ENCODE results near the gene COBL.

The COBL gene

DNA sequence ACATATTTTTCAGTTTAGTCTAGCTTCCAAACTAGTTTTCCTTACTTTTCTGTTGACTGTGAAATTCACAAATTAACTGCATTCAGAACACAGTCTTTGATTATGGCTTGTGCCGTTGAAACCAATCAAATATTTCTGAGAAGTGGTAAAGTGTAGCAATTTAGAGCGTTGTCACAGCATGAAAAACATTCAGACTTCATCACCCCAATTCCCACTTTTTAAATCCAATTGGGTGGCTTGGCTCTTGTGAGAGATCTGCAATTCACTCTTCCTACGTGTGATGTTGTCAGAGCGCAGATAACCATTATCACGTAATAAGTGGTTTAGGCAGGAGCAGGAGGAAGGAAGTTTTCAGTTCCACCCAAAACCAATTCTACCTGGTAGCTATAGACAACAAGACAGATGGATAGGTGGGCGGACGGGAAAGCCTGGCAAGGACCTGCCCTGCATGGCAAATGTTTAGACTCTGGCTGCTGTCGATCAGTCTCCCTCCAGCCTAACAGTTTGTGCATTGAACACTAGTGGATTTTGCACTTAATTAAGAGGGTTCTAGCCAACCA is 8.9 kb downstream of the COBL start:
- H3K4me1 ChIP-seq (ENCODE audit: insufficient read depth, poor library complexity, severe bottlenecking) = peaks cover 8% of the 10 kb centered on the region
- no peak for DNase-seq (ENCODE audit: low spot score)

DNA sequence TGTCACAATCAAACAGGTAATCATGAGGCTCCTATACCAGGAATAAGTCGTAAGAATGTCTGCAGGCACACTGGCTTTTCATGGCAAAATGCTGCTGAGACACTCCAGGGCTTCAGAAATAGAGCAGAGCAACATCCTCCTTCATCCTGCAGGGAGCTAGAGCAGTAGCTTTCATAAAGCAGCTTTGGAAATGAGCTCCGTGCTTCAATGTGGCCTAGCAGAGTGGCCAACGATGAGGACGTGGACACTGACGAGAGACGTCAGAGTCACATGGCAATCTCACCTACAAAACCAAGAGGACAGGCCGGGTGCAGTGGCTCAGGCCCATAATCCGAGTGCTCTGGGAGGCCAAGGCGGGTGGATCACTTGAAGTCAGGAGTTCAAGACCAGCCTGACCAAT is 9.8 kb downstream of the COBL start:
- no peak for DNase-seq (ENCODE audit: low spot score)
- TF ChIP-seq, protein P1, sequence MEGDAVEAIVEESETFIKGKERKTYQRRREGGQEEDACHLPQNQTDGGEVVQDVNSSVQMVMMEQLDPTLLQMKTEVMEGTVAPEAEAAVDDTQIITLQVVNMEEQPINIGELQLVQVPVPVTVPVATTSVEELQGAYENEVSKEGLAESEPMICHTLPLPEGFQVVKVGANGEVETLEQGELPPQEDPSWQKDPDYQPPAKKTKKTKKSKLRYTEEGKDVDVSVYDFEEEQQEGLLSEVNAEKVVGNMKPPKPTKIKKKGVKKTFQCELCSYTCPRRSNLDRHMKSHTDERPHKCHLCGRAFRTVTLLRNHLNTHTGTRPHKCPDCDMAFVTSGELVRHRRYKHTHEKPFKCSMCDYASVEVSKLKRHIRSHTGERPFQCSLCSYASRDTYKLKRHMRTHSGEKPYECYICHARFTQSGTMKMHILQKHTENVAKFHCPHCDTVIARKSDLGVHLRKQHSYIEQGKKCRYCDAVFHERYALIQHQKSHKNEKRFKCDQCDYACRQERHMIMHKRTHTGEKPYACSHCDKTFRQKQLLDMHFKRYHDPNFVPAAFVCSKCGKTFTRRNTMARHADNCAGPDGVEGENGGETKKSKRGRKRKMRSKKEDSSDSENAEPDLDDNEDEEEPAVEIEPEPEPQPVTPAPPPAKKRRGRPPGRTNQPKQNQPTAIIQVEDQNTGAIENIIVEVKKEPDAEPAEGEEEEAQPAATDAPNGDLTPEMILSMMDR (IDR thresholded peaks at IDR 0.05; ENCODE audit: poor library complexity, severe bottlenecking) = no peak
- no peaks in the 10 kb centered on the region for H3K9me3 ChIP-seq (ENCODE audit: severe bottlenecking)
- H3K4me3 ChIP-seq (ENCODE audit: severe bottlenecking) = no peak overlapping the region
- no peak for ATAC-seq (ENCODE audit: low read depth)
- peaks cover 8% of the 10 kb centered on the region for H3K4me1 ChIP-seq (ENCODE audit: insufficient read depth, poor library complexity, severe bottlenecking)
- no peak overlapping the region for H3K27ac ChIP-seq (ENCODE audit: poor library complexity, severe bottlenecking)
- H3K36me3 ChIP-seq (ENCODE audit: low read depth) = no peaks in the 10 kb centered on the region
- H3K27me3 ChIP-seq (ENCODE audit: insufficient read depth, poor library complexity, severe bottlenecking) = no peaks in the 10 kb centered on the region

More for the DNA sequence above, 8.9 kb downstream of the COBL start:
- H3K4me3 ChIP-seq (ENCODE audit: severe bottlenecking) = no peak overlapping the region
- H3K36me3 ChIP-seq (ENCODE audit: low read depth) = no peaks in the 10 kb centered on the region
- no peak for ATAC-seq (ENCODE audit: low read depth)
- H3K9me3 ChIP-seq (ENCODE audit: severe bottlenecking) = no peaks in the 10 kb centered on the region
- TF ChIP-seq, protein P1 (IDR thresholded peaks at IDR 0.05; ENCODE audit: poor library complexity, severe bottlenecking) = no peak
- no peak overlapping the region for H3K27ac ChIP-seq (ENCODE audit: poor library complexity, severe bottlenecking)
- no peaks in the 10 kb centered on the region for H3K27me3 ChIP-seq (ENCODE audit: insufficient read depth, poor library complexity, severe bottlenecking)

DNA sequence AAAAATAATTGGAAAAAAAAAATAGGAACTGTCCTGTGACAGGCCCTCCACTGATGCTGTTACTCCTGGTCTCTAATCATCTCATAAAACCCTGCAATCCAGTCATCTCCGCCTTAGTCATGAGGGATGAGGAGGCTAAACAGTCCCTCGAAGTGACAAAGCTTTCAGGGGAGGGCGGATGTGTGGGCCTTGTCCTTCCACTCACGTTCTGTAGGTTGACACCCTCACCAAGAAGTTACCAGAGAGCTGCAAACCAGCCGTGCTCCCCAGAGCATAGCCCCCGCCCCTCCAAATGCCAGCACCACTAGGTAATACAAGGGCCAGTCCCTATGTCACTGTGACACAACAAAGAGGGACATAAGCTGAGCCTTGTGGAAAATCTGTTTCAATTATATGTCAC is 11.9 kb downstream of the COBL start:
- peaks cover 8% of the 10 kb centered on the region for H3K4me1 ChIP-seq (ENCODE audit: insufficient read depth, poor library complexity, severe bottlenecking)
- DNase-seq (ENCODE audit: low spot score) (no peak), ATAC-seq (ENCODE audit: low read depth) (no peak)
- no peaks in the 10 kb centered on the region for H3K27me3 ChIP-seq (ENCODE audit: insufficient read depth, poor library complexity, severe bottlenecking)
- H3K27ac ChIP-seq (ENCODE audit: poor library complexity, severe bottlenecking) = no peak overlapping the region
- TF ChIP-seq, protein P1 (IDR thresholded peaks at IDR 0.05; ENCODE audit: poor library complexity, severe bottlenecking) = no peak
- no peak overlapping the region for H3K4me3 ChIP-seq (ENCODE audit: severe bottlenecking)
- no peaks in the 10 kb centered on the region for H3K9me3 ChIP-seq (ENCODE audit: severe bottlenecking)
- H3K36me3 ChIP-seq (ENCODE audit: low read depth) = no peaks in the 10 kb centered on the region

DNA sequence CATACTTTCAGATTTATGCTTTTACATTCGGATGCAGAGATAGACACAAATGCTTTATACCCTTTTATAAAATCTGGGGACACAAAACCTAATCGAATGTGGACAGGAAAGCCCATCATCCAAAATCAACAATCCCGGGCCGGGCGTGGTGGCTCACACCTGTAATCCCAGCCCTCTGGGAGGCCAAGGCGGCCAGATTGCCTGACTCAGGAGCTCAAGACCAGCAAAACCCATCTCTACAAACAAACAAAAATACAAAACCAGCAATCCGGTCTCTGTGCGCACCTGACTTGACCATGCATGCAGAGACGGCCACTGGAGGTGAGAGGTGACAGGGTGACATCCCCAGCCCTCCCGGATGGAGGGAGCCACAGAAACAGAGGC is 13.5 kb downstream of the COBL start:
- TF ChIP-seq, protein P1 (IDR thresholded peaks at IDR 0.05; ENCODE audit: poor library complexity, severe bottlenecking) = no peak
- no peak overlapping the region for H3K27ac ChIP-seq (ENCODE audit: poor library complexity, severe bottlenecking)
- H3K4me1 ChIP-seq (ENCODE audit: insufficient read depth, poor library complexity, severe bottlenecking) = peaks cover 8% of the 10 kb centered on the region
- ATAC-seq (ENCODE audit: low read depth) (no peak), DNase-seq (ENCODE audit: low spot score) (no peak)
- H3K36me3 ChIP-seq (ENCODE audit: low read depth) = no peaks in the 10 kb centered on the region
- H3K27me3 ChIP-seq (ENCODE audit: insufficient read depth, poor library complexity, severe bottlenecking) = no peaks in the 10 kb centered on the region
- H3K9me3 ChIP-seq (ENCODE audit: severe bottlenecking) = no peaks in the 10 kb centered on the region
- no peak overlapping the region for H3K4me3 ChIP-seq (ENCODE audit: severe bottlenecking)

DNA sequence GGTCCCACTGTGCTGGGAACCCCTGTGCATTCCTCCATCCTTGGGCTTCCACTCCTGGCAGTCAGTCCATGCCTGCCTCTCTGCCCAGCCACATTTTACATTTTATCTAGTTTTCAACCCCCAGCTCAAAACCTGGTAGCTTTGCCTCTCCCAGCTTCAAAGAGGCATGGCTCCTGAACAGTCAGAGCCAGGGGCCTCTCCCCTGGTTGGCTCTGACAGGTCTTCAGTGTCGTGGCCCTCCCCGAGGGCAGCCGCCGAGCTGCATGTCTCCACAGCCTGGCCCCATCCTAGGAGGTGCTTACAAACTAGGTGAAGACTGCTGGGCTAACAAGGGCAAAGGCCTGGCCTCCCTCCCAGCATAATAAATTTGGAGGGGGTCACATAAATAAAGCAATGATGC is 14.8 kb downstream of the COBL start:
- peaks cover 8% of the 10 kb centered on the region for H3K4me1 ChIP-seq (ENCODE audit: insufficient read depth, poor library complexity, severe bottlenecking)
- H3K27ac ChIP-seq (ENCODE audit: poor library complexity, severe bottlenecking) = no peak overlapping the region
- no peaks in the 10 kb centered on the region for H3K9me3 ChIP-seq (ENCODE audit: severe bottlenecking)
- no peaks in the 10 kb centered on the region for H3K36me3 ChIP-seq (ENCODE audit: low read depth)
- no peak for ATAC-seq (ENCODE audit: low read depth)
- TF ChIP-seq, protein P1 (IDR thresholded peaks at IDR 0.05; ENCODE audit: poor library complexity, severe bottlenecking) = no peak
- no peak for DNase-seq (ENCODE audit: low spot score)
- H3K4me3 ChIP-seq (ENCODE audit: severe bottlenecking) = no peak overlapping the region
- no peaks in the 10 kb centered on the region for H3K27me3 ChIP-seq (ENCODE audit: insufficient read depth, poor library complexity, severe bottlenecking)
